Subcutaneous adipose tissue (tissue), 4 donors: ENCODE measurements around the gene ZNF652. TPM values are rescaled to one million over a fixed set of nuclear protein-coding genes. Genes with fewer than 3 reads are reported as not detected.

Source experiments
- total RNA-seq, 4 donors: library from RNA; depleted of rRNA; stranded (reverse); fragments of >200 nt; gene quantifications; one replicate each; pipeline ENCODE4 v1.1.0, GENCODE V29; 2016
- TF ChIP-seq, protein P1 (sequence below): fragments of 450-650 bp; IDR thresholded peaks from one replicate; pipeline ENCODE4 v1.5.1; 2016; ENCODE audit warnings: low read depth, mild to moderate bottlenecking, control low read depth, antibody characterized with exemption, moderate library complexity

The ZNF652 gene
- total RNA-seq, 4 donors from 2014 or later, result 32.1 to 52.0 (median 34.5) TPM

- TF ChIP-seq, protein P1, sequence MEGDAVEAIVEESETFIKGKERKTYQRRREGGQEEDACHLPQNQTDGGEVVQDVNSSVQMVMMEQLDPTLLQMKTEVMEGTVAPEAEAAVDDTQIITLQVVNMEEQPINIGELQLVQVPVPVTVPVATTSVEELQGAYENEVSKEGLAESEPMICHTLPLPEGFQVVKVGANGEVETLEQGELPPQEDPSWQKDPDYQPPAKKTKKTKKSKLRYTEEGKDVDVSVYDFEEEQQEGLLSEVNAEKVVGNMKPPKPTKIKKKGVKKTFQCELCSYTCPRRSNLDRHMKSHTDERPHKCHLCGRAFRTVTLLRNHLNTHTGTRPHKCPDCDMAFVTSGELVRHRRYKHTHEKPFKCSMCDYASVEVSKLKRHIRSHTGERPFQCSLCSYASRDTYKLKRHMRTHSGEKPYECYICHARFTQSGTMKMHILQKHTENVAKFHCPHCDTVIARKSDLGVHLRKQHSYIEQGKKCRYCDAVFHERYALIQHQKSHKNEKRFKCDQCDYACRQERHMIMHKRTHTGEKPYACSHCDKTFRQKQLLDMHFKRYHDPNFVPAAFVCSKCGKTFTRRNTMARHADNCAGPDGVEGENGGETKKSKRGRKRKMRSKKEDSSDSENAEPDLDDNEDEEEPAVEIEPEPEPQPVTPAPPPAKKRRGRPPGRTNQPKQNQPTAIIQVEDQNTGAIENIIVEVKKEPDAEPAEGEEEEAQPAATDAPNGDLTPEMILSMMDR, result no peak
These were observed 21.0 kb upstream of the ZNF652 start for GRCh38 chr17:49383060-49383459.

GRCh38 chr17:49382556-49382955 lies 20.5 kb upstream of the ZNF652 start:
- TF ChIP-seq, protein P1, result no peak

- TF ChIP-seq, protein P1, result no peak
These were observed 19.7 kb upstream of the ZNF652 start for GRCh38 chr17:49381793-49382192.

GRCh38 chr17:49381033-49381432 lies 19.0 kb upstream of the ZNF652 start:
- TF ChIP-seq, protein P1, result no peak

DNA sequence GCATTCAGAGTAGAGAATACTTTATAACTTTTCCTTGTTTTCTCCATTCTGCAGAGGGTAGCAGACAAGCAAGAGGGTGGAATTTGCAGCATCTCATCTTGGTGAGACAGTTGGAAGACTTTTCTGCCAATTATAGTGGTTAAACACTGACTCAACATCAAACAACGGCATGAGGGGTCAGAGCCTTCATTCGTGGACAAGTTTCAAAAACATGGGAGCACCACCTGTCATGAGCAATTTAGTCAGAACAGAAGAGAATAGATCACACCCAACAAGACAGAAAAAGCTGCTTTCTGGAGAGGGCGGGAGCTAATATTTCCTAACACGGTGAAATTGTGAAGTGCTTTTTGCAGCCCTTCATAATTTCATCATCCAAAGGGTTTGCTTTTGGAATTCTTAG lies 17.9 kb upstream of the ZNF652 start:
- TF ChIP-seq, protein P1, result no peak

DNA sequence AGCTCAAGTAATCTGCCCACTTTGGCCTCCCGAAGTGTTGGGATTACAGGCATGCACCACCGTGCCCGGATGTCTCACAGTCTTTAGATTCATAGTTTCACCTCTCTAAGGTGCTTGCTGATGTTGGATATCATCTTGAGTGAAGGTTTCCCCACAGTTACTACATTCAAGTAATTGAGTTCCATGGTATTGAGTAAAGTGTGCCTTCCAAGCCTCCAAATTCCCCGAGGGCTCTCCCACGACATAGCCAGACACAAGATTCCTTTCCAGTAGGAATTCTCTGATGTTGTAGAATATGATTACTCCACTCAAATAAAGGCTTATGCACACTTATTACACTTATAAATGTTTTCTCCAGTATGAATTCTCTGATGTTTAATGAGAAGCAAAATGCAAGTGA lies 16.3 kb upstream of the ZNF652 start:
- TF ChIP-seq, protein P1, result no peak

DNA sequence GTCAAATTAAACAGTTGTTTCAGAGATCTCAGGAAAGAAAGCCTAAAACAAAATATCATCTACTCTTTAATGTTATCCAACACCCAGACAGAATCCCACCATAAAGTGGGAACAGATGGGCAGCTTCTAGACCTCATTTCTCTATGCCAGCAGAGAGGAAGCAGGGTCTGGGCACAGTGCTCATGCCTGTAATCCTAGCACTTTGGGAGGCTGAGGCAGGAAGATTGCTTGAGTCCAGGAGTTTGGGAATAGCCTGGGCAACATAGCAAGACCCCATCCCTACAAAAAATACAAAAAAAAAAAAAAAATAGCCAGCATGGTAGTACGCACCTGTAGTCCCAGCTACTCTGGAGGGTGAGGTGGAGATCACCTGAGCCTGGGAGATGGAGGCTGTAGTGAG lies 13.5 kb upstream of the ZNF652 start:
- TF ChIP-seq, protein P1, result no peak
